NCI-H226 (cell line): ENCODE results near the gene PYCARD.
A peak's percentile ranks its signal among the peaks of the same experiment; 100 is the strongest.
"Not testable (repeated sequence)": the region's sequence is repeated elsewhere in the genome, so short reads cannot be mapped to it uniquely, and the experiment has no call there.

Source experiments
- DNase-seq: peaks from one replicate; pipeline ENCODE4 v3.0.0-alpha.2; 2015

Gene PYCARD

DNA sequence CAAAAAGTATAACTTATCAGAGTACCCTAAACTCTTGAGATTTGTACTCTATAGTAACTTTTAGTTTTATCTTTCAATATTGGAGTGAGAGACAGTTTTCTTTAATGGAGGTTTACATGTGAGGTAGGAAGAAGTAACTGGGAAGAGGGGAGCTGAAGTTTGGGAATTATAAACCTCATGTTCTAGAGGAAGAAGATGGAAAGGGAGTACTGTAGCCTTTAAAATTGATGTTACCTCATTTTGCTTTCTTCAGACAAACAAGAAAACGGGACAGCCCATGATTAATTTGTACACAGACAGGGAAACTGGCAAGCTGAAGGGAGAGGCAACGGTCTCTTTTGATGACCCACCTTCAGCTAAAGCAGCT lies 13.2 kb downstream of the PYCARD start:
- no peak for DNase-seq

DNA sequence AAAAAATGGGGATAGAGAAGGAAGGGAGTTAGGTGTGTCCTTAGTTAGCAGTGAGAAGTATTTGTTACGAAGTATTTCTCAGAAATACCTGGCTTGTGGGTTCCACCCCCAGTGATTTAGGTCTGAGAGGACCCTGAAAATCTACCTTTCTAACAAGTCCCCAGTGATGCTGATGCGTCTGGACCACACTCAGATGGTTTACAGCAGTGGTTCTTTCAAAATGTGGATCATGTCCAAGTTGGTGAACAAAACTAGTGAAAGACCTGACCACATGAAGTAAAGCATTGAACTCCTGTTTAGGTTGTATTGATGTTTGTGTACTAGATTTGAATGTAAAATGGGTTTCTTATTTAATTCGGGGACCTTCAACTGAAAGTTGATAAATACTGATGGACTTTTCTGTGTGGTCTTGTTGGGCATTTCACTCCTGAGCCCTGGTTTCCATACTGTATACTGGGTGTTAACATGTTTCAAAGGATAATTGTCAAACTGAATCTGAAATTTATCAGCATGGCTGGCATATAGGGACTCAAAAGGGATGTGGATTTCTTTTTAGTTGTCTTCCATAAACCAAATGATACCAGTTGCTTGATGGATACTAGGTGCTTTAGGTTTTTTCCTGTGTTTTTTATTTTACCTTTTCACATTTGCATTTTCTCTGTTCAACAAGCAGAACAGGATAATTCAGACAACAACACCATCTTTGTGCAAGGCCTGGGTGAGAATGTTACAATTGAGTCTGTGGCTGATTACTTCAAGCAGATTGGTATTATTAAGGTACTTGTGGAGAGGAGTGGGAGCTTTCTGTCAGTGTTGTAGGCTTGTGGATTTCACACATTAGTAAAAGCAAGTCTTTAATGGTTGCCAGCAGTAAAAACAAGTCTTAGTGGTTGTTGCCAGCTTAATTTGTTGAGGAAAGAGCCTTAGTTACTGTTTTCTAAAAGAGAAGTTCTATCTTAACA lies 13.8 kb downstream of the PYCARD start:
- no peak for DNase-seq

DNA sequence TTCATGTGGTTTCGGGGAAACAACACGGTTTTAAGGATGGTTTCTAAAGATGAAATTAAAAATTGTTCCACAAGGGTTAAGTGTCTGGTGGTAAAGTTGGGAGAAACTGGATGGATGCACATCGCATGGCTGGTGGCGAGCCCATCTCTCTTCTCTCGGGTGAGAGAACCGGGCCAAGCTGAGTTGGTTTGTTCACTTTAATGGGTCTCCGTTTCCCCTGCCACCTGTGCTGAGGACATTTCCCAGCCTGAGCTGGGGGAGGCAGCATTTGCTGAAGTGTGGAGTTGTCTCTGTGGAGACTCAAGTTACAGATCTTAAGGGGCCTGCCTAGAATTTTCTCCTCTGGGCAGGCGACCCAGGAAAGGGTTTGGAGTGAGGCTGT lies 14.8 kb downstream of the PYCARD start:
- no peak for DNase-seq

DNA sequence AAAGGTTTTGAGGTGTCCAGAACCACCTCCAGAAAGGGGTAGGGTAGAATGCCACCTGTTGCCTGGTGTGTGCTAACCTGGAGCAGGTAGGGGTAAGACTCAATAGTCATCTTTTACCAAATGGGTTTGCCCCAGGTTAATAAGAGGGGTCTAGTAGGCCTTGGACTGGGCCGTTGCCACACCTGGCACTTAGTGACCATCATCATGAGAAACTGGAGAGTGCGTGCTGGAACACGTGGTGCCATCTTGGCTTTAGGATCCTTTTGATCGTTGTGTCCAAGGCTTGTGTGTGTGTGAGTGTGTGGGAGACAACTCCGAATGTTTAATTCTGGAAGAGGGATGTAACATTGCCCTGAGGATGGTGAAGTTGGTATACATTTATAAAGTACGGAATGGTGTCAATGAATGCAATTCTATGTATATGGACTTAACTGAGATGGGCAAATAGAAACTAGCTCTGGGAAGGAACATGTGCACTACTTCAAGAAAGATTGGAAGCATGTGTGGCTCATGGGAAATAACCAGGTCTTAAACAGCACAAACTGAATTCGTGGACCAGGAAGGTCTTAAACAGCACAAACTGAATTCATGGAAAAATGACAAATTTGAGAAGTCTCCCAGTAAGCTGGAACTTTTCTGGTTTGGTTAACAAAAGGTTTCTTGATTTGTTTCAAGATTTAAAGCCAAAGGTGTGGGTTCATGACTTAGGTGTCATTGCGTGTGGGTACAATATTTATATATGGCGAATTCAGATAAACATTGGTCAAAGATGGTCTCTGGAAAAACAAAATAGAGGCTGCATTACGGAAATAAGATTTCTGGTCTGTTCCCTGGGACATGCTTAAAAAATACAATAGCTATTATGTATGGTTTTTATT lies 15.4 kb downstream of the PYCARD start:
- no peak for DNase-seq

DNA sequence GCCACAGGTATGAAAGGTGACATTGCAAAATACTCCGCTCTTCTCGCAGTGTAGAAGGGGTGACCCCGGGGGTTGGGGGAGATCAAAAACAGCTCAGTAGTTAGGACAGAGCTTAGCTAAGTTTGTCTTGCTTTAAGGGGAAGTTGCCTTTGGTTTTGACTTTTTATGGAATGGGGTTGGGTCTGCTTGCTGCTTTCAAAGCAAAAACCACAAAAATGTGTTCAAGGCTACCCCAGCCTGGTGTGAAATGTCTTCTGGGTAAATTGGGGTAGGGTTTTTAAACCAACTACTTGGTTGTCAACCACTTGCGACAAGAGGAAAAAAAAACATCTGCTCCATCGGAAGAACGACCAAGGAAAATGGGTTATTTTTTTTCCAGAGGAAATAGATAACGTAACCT lies 16.4 kb downstream of the PYCARD start:
- DNase-seq: no peak

DNA sequence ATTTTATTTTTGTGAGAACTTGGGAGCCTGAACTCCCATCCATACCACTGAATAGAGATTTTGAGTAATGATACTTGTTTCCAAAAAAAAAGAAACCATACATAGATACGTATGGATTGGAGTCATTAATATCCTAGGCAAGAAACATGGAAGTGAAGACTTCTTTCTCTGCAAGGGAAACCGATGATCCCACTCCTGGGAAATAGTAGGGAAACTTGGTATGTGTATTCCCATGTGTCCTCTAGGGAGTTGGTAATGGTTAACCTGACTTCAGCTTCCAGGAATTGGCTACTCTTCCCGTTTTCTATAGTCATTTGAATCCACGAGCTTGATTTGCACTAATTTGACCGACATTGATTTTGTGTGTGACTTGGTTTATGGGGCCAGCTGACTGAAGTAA lies 17.2 kb downstream of the PYCARD start:
- DNase-seq: no peak

DNA sequence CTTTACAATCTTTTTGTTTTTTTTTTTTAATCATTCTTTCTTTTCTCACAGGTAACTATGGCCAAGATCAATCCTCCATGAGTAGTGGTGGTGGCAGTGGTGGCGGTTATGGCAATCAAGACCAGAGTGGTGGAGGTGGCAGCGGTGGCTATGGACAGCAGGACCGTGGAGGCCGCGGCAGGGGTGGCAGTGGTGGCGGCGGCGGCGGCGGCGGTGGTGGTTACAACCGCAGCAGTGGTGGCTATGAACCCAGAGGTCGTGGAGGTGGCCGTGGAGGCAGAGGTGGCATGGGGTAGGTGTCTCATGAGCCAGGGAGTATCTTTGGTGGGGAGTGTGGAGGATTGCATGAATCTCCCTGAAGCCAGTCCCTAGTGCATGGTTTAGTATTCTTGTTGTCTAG lies 17.7 kb downstream of the PYCARD start:
- no peak for DNase-seq

DNA sequence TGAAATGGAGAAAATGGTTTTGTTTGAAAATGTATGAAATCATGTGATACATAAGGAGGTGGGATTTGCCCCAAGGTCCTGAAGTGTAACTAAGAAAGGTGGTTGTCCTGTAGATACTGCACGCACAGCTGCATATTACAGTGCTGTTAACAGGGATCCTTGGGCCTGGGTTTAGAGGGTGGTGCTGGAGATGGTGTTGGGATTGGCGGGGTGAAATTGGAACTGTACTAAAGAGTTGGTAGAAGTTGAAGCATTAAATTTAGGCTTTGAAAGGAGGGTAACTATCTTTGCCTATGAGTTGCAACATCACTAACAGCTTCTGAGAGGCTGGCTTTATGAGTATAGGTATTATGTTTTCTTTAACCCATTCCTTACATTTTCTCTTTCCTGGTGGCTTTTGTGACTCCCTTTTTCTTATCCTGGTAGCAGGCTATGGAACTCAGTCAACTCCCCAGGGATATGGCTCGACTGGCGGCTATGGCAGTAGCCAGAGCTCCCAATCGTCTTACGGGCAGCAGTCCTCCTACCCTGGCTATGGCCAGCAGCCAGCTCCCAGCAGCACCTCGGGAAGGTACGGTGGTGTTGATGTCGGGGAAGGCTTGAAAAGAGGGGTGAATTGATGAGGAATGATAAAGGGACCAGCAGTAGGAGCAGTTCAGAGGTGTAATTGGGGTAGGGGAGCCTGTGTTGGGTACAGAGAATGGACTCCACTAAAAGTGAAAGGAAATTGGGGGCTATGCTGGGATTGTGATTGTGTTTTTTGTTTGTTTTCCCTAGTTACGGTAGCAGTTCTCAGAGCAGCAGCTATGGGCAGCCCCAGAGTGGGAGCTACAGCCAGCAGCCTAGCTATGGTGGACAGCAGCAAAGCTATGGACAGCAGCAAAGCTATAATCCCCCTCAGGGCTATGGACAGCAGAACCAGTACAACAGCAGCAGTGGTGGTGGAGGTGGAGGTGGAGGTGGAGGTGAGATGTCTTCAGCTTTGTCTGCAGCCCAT lies 18.8 kb downstream of the PYCARD start:
- no peak for DNase-seq

DNA sequence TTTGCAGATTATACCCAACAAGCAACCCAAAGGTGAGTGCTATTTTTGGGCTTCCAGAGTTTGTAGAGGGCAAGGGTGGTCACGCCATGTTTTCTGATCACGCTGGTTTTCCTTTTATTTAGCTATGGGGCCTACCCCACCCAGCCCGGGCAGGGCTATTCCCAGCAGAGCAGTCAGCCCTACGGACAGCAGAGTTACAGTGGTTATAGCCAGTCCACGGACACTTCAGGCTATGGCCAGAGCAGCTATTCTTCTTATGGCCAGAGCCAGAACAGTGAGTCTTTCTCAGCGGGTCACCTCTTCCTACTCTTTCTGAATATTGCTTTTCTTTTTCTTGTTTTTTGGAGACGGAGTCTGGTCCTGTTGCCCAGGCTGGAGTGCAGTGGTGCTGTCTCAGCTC lies 20.2 kb downstream of the PYCARD start:
- no peak for DNase-seq

DNA sequence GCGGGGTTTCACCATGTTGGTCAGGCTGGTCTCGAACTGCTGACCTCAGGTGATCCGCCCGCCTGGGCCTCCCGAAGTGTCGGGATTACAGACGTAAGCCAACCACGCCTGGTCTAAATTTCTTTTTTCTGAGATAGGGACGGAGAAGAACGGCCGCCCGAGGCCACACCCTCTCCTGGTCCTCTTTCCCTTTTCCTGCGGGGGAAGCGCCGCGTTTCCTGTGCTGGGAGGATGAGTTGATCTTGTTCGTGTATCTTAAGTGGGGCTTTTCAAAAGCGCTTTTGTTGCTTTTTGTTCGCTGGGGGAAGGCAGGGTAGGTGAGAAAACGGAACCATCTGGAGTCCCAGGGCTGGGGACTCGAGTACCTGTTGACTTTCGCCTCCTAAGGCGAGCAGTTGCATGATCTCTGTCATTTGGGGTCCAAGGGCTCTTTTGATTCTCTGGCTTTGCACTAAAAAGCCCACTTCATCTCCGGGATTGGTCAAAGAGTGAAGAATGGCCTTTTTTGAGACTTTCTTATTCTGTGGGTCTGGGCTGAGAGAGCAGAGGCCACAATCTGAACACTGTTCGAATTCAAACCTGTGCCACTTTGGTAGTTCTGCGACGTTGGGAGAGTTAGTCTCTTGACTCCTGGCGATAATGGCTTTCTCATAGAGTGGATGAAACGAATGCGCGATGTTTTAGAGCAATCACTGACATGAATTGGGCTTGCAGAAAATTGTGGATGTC lies 21.3 kb downstream of the PYCARD start:
- DNase-seq: peak; percentile 76

DNA sequence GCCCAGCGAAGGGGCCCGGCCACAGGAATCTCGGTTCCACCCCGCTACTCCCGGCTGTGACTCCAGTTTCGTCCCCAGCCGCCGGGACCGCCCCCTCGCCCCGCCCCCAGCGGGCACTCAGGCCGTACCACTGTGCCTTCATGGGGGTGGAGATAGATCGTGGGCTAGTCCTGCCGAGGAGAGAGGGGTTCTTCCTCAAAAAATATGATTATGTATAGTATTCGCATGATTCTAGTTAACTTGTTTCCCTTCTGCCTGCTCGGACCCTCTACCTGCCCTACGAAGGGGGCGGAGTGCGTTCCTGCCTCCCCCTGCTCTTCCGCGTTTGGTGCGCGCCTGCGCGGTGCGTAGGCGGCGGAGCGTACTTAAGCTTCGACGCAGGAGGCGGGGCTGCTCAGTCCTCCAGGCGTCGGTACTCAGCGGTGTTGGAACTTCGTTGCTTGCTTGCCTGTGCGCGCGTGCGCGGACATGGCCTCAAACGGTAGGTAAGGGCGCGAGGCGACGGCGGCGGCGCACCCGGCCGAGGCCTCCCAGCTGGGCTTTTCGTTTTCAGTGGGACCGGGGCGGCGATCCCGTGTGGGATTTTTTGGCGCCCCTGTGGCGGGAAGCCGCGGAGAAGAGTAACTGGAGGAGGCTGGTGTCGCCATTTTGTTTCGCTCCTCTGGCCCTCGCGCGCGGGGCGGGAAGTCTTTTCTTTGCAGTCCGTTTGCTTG lies 22.7 kb downstream of the PYCARD start, which contains the start of gene FUS:
FUS (plus strand) TSS at position 393 of the 713 bp plus-strand sequence; CDS start at position 469, 76 bp downstream.
- DNase-seq: peak; percentile 68

DNA sequence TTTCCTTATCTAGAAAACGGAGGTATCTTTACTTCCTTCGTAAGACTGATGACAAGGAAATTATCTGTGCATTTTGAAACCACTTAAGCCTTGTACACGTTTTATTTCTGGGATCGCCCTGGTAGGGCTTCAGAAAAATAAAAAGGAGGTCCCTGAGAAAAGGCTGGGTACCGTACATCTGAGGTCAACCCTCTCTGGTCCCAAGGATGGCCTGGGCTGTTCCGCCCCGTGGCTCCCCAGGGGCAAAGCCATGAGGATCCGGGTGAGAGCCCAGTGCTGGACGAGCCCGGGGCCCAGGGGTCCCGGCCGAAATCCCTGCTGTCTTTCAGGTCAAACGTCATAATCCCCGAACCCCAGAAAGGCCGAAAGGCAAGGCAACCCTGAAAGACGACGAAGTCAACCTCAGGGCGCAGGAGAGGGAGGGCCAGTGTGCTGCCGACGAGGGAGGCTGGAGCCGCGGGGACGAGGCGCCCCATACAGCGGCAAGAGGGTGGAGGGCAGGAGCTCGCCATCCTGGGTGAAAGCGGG lies 23.3 kb downstream of the PYCARD start:
- DNase-seq: no peak

DNA sequence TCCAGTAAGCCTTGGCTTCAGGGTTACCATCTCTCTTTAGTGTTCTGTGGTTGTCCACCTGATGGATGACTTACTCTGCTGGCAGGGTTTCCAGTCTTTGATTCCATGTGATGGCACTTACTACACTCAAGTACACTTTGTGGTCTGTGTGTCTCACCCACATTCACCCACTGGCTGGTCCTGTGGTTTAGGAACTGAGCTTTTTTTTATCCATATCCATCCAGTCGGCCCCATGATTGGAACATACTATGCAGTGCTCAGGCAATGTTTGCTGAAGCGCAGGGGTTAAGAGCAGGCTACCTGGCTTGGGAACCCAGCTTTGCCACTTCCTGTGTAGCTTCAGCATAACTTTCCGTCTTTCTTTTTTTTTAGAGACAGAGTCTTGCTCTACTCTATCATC lies 25.4 kb downstream of the PYCARD start:
- DNase-seq: peak; percentile 45

DNA sequence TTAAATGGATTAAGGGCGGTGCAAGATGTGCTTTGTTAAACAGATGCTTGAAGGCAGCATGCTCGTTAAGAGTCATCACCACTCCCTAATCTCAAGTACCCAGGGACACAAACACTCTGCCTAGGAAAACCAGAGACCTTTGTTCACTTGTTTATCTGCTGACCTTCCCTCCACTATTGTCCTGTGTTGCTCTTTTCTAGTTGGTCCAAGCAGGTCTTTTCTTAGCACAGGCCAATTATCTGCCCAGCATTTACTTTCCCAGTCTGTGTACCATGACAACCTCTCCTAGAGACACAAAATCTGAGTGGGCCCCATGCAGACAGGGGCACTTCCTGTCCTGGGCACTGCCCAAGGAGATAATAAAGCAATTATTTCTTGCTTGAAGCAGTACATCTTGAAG lies 32.5 kb downstream of the PYCARD start:
- not testable (repeated sequence) for DNase-seq

DNA sequence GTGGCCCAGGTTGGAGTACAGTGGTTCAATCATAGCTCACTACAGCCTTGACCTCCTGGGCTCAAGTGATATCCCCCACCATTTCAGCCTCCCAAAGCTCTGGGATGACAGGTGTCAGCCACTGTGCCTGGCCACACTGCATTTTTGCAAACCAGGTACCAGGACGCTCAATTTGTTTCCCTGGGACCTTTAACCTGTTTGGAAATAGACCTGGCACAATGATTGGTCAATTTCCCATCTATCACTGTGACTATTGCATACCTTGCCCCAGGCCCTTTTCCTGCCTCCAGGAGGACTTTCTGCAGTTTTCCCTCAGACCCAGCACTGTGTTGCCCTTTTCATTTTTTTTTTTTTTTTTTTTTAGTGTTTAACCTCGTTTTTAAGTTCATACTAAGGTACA lies 33.7 kb downstream of the PYCARD start:
- no peak for DNase-seq

DNA sequence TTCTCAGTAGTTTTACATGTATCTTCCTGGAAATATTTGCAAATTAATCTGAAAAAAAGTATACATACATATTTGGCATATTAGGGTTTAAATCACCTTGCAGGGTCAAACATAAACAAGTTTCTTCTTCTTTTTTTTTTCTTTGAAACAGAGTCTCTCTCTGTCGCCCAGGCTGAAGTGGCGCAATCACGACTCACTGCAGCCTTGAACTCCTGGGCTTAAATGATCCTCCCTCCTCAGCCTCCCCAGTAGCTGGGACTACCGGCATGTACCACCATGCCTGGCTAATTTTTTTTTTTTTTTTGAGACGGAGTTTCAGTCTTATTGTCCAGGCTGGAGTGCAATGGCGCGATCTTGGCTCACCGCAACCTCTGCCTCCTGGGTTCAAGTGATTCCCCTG lies 35.2 kb downstream of the PYCARD start:
- no peak for DNase-seq

DNA sequence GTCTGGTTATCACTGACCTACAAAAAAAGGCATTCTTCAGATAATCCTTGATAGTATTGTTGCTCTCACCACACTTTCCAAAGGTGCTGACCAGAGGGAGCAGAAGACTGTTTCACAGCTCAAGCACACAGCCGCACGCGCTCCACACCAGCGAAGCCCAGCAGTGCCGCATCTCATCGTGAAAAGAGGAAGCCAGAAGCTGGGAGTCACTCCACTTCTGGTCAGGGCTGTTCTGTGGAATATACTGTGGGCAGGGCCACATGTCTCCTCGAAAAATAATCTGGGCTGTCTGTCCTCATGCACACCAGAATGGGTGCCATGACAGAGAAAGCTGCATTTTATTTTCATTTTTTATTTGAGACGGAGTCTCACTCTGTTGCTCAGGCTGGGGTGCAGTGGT lies 45.4 kb downstream of the PYCARD start:
- no peak for DNase-seq
